GM23248 (cell line): ENCODE results near the gene RMI1.

Experiments
- EZH2 ChIP-seq: fragments of 200-600 bp; sonication (generic); IDR thresholded peaks from 2 replicates; pipeline ENCODE4 v1.6.1; 2018; ENCODE audit warnings: antibody characterized with exemption, mild to moderate bottlenecking; ENCODE audit not compliant: insufficient read depth, poor library complexity, severe bottlenecking
- EZH2phosphoT487 ChIP-seq: fragments of 200-600 bp; sonication (generic); IDR thresholded peaks from 2 replicates; pipeline ENCODE4 v1.6.1; 2018; ENCODE audit warnings: antibody characterized with exemption, moderate library complexity, mild to moderate bottlenecking, low read depth; ENCODE audit not compliant: insufficient read depth

- no peak for TF ChIP-seq EZH2phosphoT487
- TF ChIP-seq EZH2, result no peak
These were observed 6.8 kb downstream of the RMI1 start for GRCh38 chr9:83987402-83987791.
